A673 (cell line): ENCODE measurements around the gene NEDD4L.

Experiments used
- CTCF ChIP-seq: fragments of 300-800, 200-600 bp; sonication (generic); conservative IDR thresholded peaks from 2 replicates; pipeline ENCODE4 v1.5.1; 2017; ENCODE audit warnings: low read depth, mild to moderate bottlenecking, antibody characterized with exemption, low read length, moderate library complexity, mixed read lengths
- EZH2 ChIP-seq: fragments of 200-600 bp; sonication (generic); IDR thresholded peaks from 2 replicates; pipeline ENCODE4 v1.6.1; 2017; ENCODE audit warnings: borderline replicate concordance, low read depth, mild to moderate bottlenecking, mixed read lengths, antibody characterized with exemption, low read length; ENCODE audit not compliant: poor library complexity, severe bottlenecking

GRCh38 chr18:58409802-58410445 is 365.9 kb downstream of the NEDD4L start:
- TF ChIP-seq CTCF (no peak), EZH2 (no peak)
